Neural progenitor cell (in vitro differentiated cells): ENCODE data around the gene CLIP2. TPM values are rescaled to one million over a fixed set of nuclear protein-coding genes. Genes with fewer than 3 reads are reported as not detected.
A peak's percentile ranks its signal among the peaks of the same experiment; 100 is the strongest.
"Not testable (repeated sequence)": the region's sequence is repeated elsewhere in the genome, so short reads cannot be mapped to it uniquely, and the experiment has no call there.

Source experiments
- DNase-seq: peaks from one replicate; pipeline ENCODE4 v3.0.0-alpha.2; 2016; ENCODE audit warnings: low spot score
- H2AFZ ChIP-seq: fragments of 200-600 bp; sonication (generic); replicated peaks from 2 replicates; pipeline ENCODE4 v1.6.1; 2016; ENCODE audit warnings: antibody characterized with exemption
- H3F3A ChIP-seq: fragments of 200-600 bp; sonication (generic); 2 replicates; pipeline ENCODE4 v1.6.1; 2016; ENCODE audit warnings: antibody characterized with exemption, low read depth
- H3K27ac ChIP-seq: fragments of 200-600 bp; sonication (generic); 2 replicates; pipeline ENCODE4 v1.5.1; 2016; ENCODE audit warnings: mild to moderate bottlenecking
- H3K27me3 ChIP-seq: fragments of 200-600 bp; sonication (generic); 2 replicates; pipeline ENCODE4 v1.6.1; 2016; ENCODE audit warnings: mild to moderate bottlenecking, moderate library complexity
- H3K36me3 ChIP-seq: fragments of 200-600 bp; sonication (generic); 2 replicates; pipeline ENCODE4 v1.5.1; 2016
- H3K4me1 ChIP-seq: fragments of 200-600 bp; sonication (generic); 2 replicates; pipeline ENCODE4 v1.6.1; 2016; ENCODE audit warnings: mixed run types
- H3K4me2 ChIP-seq: fragments of 200-600 bp; sonication (generic); 2 replicates; pipeline ENCODE4 v1.6.1; 2016
- H3K4me3 ChIP-seq: fragments of 200-600 bp; sonication (generic); 2 replicates; pipeline ENCODE4 v1.5.1; 2016
- H3K79me2 ChIP-seq: fragments of 200-600 bp; sonication (generic); 2 replicates; pipeline ENCODE4 v1.6.1; 2016; ENCODE audit warnings: low read depth
- H3K9ac ChIP-seq: fragments of 200-600 bp; sonication (generic); 2 replicates; pipeline ENCODE4 v1.6.1; 2016
- H3K9me3 ChIP-seq: fragments of 200-600 bp; sonication (generic); 2 replicates; pipeline ENCODE4 v1.5.1; 2016; ENCODE audit warnings: low read depth
- H4K20me1 ChIP-seq: fragments of 200-600 bp; sonication (generic); 2 replicates; pipeline ENCODE4 v1.6.1; 2016; ENCODE audit warnings: low read depth
- H3K27ac Mint-ChIP-seq: 3 replicates; pipeline ENCODE4 v1.8.0; 2021; ENCODE audit warnings: mixed read lengths
- H3K27me3 Mint-ChIP-seq: 2 replicates; pipeline ENCODE4 v1.8.0; 2022; ENCODE audit warnings: low read depth, mild to moderate bottlenecking, inconsistent platforms, moderate library complexity, mixed read lengths; ENCODE audit not compliant: insufficient read depth
- H3K36me3 Mint-ChIP-seq: 3 replicates; pipeline ENCODE4 v1.8.0; 2021; ENCODE audit warnings: mixed read lengths
- H3K4me1 Mint-ChIP-seq: 3 replicates; pipeline ENCODE4 v1.8.0; 2021; ENCODE audit warnings: mixed read lengths
- H3K4me3 Mint-ChIP-seq: 3 replicates; pipeline ENCODE4 v1.8.0; 2021; ENCODE audit warnings: mild to moderate bottlenecking, moderate library complexity, mixed read lengths
- H3K9me3 Mint-ChIP-seq: 3 replicates; pipeline ENCODE4 v1.8.0; 2020; ENCODE audit warnings: mixed read lengths
- EZH2 ChIP-seq: fragments of 200-600 bp; sonication (generic); IDR thresholded peaks from 2 replicates; pipeline ENCODE4 v1.6.1; 2017; ENCODE audit warnings: antibody characterized with exemption, mild to moderate bottlenecking, moderate library complexity
- EZH2phosphoT487 ChIP-seq: fragments of 200-600 bp; sonication (generic); IDR thresholded peaks from 2 replicates; pipeline ENCODE4 v1.6.1; 2017; ENCODE audit warnings: antibody characterized with exemption
- total RNA-seq: library from RNA; depleted of rRNA; stranded (reverse); fragments of >200 nt; gene quantifications from 2 replicates; pipeline ENCODE4 v1.2.3, GENCODE V29; 2015; ENCODE audit warnings: low replicate concordance
- TF ChIP-seq, protein P1 (sequence below): fragments of 200-600 bp; sonication (generic); IDR thresholded peaks from 2 replicates; pipeline ENCODE4 v1.5.1; 2017; ENCODE audit warnings: antibody characterized with exemption, mild to moderate bottlenecking

CLIP2 gene
- total RNA-seq, 1 donor from 2014 or later, result 7.5 TPM

- H2AFZ ChIP-seq, result no peak overlapping the region
- H3K9me3 ChIP-seq, result no peaks in the 10 kb centered on the region
- no peaks in the 10 kb centered on the region for H3K36me3 ChIP-seq
These were observed 44.8 kb downstream of the CLIP2 start for GRCh38 chr7:74334030-74334429.

DNA sequence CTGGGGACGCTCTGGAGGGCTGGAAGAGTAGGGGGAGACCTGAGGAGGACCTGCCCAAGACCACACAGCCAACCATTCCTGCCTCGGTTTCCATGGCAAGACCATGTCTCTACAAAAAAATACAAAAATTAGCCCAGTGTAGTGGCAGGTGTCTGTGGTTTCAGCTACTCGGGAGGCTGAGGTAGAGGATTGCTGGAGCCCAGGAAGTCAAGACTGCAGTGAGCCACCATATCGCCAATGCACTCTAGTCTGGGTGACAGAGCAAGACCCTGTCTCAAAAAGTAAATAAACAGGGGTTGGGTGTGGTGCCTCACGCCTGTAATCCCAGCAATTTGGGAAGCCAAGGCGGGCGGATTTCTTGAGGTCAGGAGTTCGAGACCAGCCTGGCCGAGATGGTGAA is 48.7 kb downstream of the CLIP2 start:
- peaks cover 4% of the 10 kb centered on the region for H3K27me3 Mint-ChIP-seq
- Histone ChIP-seq H3K9me3 (no peaks in the 10 kb centered on the region), H3K27me3 (no peaks in the 10 kb centered on the region), H3K4me3 (no peak overlapping the region), H3F3A (no peaks in the 10 kb centered on the region), H3K4me1 (no peaks in the 10 kb centered on the region), H4K20me1 (no peaks in the 10 kb centered on the region), H2AFZ (no peak overlapping the region), H3K36me3 (no peaks in the 10 kb centered on the region), H3K9ac (no peak overlapping the region), H3K79me2 (no peaks in the 10 kb centered on the region), H3K27ac (no peak overlapping the region), H3K4me2 (no peak overlapping the region)
- peaks cover 5% of the 10 kb centered on the region for H3K36me3 Mint-ChIP-seq
- no peak overlapping the region for H3K27ac Mint-ChIP-seq
- no peak overlapping the region for H3K4me3 Mint-ChIP-seq
- no peaks in the 10 kb centered on the region for H3K4me1 Mint-ChIP-seq
- TF ChIP-seq EZH2phosphoT487, result no peak
- TF ChIP-seq, protein P1, sequence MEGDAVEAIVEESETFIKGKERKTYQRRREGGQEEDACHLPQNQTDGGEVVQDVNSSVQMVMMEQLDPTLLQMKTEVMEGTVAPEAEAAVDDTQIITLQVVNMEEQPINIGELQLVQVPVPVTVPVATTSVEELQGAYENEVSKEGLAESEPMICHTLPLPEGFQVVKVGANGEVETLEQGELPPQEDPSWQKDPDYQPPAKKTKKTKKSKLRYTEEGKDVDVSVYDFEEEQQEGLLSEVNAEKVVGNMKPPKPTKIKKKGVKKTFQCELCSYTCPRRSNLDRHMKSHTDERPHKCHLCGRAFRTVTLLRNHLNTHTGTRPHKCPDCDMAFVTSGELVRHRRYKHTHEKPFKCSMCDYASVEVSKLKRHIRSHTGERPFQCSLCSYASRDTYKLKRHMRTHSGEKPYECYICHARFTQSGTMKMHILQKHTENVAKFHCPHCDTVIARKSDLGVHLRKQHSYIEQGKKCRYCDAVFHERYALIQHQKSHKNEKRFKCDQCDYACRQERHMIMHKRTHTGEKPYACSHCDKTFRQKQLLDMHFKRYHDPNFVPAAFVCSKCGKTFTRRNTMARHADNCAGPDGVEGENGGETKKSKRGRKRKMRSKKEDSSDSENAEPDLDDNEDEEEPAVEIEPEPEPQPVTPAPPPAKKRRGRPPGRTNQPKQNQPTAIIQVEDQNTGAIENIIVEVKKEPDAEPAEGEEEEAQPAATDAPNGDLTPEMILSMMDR, result no peak
- no peak for TF ChIP-seq EZH2
- H3K9me3 Mint-ChIP-seq, result no peaks in the 10 kb centered on the region
- no peak for DNase-seq

More at GRCh38 chr7:74334030-74334429, 44.8 kb downstream of the CLIP2 start:
- H3K4me1 Mint-ChIP-seq, result no peaks in the 10 kb centered on the region
- Histone ChIP-seq H3K79me2 (no peaks in the 10 kb centered on the region), H4K20me1 (no peaks in the 10 kb centered on the region), H3K4me1 (no peaks in the 10 kb centered on the region), H3K9ac (no peak overlapping the region), H3K27ac (no peak overlapping the region), H3K4me3 (no peak overlapping the region), H3K27me3 (no peaks in the 10 kb centered on the region), H3K4me2 (no peak overlapping the region), H3F3A (no peaks in the 10 kb centered on the region)
- TF ChIP-seq, protein P1, result no peak
- TF ChIP-seq EZH2, result no peak
- TF ChIP-seq EZH2phosphoT487, result no peak
- peak overlapping the region; percentile 2 for H3K4me3 Mint-ChIP-seq
- H3K9me3 Mint-ChIP-seq, result no peaks in the 10 kb centered on the region
- peaks cover 9% of the 10 kb centered on the region for H3K36me3 Mint-ChIP-seq
- H3K27me3 Mint-ChIP-seq, result peaks cover 2% of the 10 kb centered on the region
- no peak for DNase-seq
- H3K27ac Mint-ChIP-seq, result peak overlapping the region; percentile 48

GRCh38 chr7:74338366-74339108 is 49.3 kb downstream of the CLIP2 start:
- H3K36me3 ChIP-seq, result no peaks in the 10 kb centered on the region
- no peaks in the 10 kb centered on the region for H3K9me3 ChIP-seq
- H3K4me3 ChIP-seq, result no peak overlapping the region
- no peaks in the 10 kb centered on the region for H4K20me1 ChIP-seq
- no peak overlapping the region for H3K4me2 ChIP-seq
- no peak overlapping the region for H3K27ac ChIP-seq
- DNase-seq, result no peak
- peaks cover 5% of the 10 kb centered on the region for H3K36me3 Mint-ChIP-seq
- no peaks in the 10 kb centered on the region for H3K4me1 ChIP-seq
- peaks cover 4% of the 10 kb centered on the region for H3K27me3 Mint-ChIP-seq
- no peaks in the 10 kb centered on the region for H3K27me3 ChIP-seq
- no peak overlapping the region for H2AFZ ChIP-seq
- H3K4me3 Mint-ChIP-seq, result no peak overlapping the region
- H3K4me1 Mint-ChIP-seq, result no peaks in the 10 kb centered on the region
- H3K9ac ChIP-seq, result no peak overlapping the region
- no peaks in the 10 kb centered on the region for H3K79me2 ChIP-seq
- no peak overlapping the region for H3K27ac Mint-ChIP-seq
- no peaks in the 10 kb centered on the region for H3K9me3 Mint-ChIP-seq
- no peaks in the 10 kb centered on the region for H3F3A ChIP-seq
- TF ChIP-seq EZH2, result no peak
- no peak for TF ChIP-seq EZH2phosphoT487
- TF ChIP-seq, protein P1, result no peak

DNA sequence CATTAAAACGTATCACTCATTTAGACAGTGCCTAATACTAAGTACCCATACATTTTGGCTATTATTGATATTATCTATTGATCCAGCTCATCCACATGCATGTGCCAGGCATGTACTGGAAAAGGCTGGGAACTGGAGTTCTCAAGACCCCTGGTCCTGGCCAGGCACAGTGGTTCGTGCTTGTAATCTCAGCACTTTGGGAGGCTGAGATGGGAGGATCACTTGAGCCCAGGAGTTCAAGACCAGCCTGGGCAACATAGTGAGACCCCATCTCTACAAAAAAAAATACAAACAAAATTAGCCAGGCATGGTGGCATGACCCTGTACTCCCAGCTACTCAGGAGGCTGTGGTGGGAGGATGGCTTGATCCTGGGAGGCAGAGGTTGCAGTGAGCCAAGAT is 50.4 kb downstream of the CLIP2 start:
- not testable (repeated sequence) for H3K36me3 ChIP-seq

More for the DNA sequence above, 50.4 kb downstream of the CLIP2 start:
- H3K79me2 ChIP-seq, H3K4me2 ChIP-seq, H3K9me3 Mint-ChIP-seq, H3K27ac Mint-ChIP-seq, DNase-seq, H3K9ac ChIP-seq, H3K4me1 ChIP-seq, H3K4me1 Mint-ChIP-seq, H3K36me3 Mint-ChIP-seq, H3K4me3 Mint-ChIP-seq, H3K27me3 ChIP-seq, H3K9me3 ChIP-seq, H4K20me1 ChIP-seq, H3K27me3 Mint-ChIP-seq, H2AFZ ChIP-seq, H3K4me3 ChIP-seq, H3F3A ChIP-seq, H3K27ac ChIP-seq: not testable (repeated sequence)
